ENCODE data around the gene TSKS.

Gene TSKS

DNA sequence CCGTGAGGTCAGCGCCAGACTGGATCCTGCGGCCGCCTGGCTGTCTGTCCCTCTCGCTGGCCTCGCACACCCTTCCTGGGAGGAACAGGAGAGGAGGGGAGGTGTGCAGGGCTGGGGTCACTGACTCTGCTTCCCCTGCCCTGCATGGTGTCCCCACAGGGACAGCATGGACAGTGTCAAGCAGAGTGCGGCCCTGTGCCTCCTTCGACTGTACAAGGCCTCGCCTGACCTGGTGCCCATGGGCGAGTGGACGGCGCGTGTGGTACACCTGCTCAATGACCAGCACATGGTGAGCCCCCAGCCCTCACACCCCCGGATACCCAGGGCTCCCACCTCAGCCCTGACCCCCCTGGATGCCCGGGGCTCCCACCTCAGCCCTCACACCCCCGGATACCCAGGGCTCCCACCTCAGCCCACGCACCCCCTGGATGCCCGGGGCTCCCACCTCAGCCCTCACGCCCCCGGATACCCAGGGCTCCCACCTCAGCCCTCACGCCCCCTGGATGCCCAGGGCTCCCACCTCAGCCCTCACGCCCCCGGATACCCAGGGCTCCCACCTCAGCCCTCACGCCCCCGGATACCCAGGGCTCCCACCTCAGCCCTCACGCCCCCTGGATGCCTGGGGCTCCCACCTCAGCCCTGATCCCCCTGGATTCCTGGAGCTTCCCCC lies 28.8 kb upstream of the TSKS start:
- Histone ChIP-seq H2AFZ (ENCODE audit: low read length) (no peak overlapping the region), H3K79me2 (ENCODE audit: low read length) (no peaks in the 10 kb centered on the region), H3K4me3 (ENCODE audit: low read length) (no peak overlapping the region), H3F3A (ENCODE audit: insufficient read depth, low read length) (no peaks in the 10 kb centered on the region), H3K36me3 (replicated peaks; ENCODE audit: insufficient read depth, low read length) (no peaks in the 10 kb centered on the region), H3K9ac (ENCODE audit: low read length) (no peak overlapping the region), H4K20me1 (ENCODE audit: insufficient read depth, low read length) (no peaks in the 10 kb centered on the region), H3K9me3 (replicated peaks; ENCODE audit: insufficient read depth, low read length) (no peaks in the 10 kb centered on the region), H3K4me2 (ENCODE audit: low read depth, low read length) (no peak overlapping the region), H3K9me2 (replicated peaks; ENCODE audit: insufficient read depth, low read length) (no peaks in the 10 kb centered on the region), H3K27me3 (replicated peaks; ENCODE audit: insufficient read depth, low read length) (no peaks in the 10 kb centered on the region), H3K4me1 (ENCODE audit: low read length) (no peaks in the 10 kb centered on the region), H3K27ac (ENCODE audit: low read length) (no peak overlapping the region)
- no peak for DNase-seq
- TF ChIP-seq, protein P1, sequence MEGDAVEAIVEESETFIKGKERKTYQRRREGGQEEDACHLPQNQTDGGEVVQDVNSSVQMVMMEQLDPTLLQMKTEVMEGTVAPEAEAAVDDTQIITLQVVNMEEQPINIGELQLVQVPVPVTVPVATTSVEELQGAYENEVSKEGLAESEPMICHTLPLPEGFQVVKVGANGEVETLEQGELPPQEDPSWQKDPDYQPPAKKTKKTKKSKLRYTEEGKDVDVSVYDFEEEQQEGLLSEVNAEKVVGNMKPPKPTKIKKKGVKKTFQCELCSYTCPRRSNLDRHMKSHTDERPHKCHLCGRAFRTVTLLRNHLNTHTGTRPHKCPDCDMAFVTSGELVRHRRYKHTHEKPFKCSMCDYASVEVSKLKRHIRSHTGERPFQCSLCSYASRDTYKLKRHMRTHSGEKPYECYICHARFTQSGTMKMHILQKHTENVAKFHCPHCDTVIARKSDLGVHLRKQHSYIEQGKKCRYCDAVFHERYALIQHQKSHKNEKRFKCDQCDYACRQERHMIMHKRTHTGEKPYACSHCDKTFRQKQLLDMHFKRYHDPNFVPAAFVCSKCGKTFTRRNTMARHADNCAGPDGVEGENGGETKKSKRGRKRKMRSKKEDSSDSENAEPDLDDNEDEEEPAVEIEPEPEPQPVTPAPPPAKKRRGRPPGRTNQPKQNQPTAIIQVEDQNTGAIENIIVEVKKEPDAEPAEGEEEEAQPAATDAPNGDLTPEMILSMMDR (IDR thresholded peaks at IDR 0.05; ENCODE audit: low read length): no peak
- no peak for TF ChIP-seq EZH2phosphoT487 (IDR thresholded peaks at IDR 0.05; ENCODE audit: low read length)

DNA sequence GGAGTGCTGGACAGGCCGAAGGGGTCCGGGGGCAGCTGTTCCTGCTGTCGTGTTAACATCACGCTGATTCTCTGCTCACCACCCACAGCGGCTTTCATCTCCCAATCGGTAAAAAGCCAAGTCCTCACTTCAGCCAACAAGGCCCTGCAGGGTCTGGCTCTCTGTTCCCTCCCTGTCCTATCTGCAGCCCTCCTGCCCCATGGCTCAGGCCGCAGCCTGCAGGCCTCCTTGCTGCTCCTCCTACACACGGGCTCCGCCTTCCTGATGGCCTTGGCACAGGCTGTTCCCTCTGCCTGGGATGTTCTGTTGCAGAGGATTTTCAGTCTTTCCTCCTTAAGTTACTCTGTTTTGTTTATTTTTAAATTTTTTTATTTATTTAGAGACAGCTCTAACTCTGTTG lies 27.8 kb upstream of the TSKS start:
- Histone ChIP-seq H3K27me3 (replicated peaks; ENCODE audit: insufficient read depth, low read length) (no peaks in the 10 kb centered on the region), H3K36me3 (replicated peaks; ENCODE audit: insufficient read depth, low read length) (no peaks in the 10 kb centered on the region), H3K4me3 (ENCODE audit: low read length) (no peak overlapping the region), H3K4me1 (ENCODE audit: low read length) (no peaks in the 10 kb centered on the region), H2AFZ (ENCODE audit: low read length) (no peak overlapping the region), H4K20me1 (ENCODE audit: insufficient read depth, low read length) (no peaks in the 10 kb centered on the region), H3K79me2 (ENCODE audit: low read length) (no peaks in the 10 kb centered on the region), H3K27ac (ENCODE audit: low read length) (no peak overlapping the region), H3F3A (ENCODE audit: insufficient read depth, low read length) (no peaks in the 10 kb centered on the region), H3K9me2 (replicated peaks; ENCODE audit: insufficient read depth, low read length) (no peaks in the 10 kb centered on the region), H3K4me2 (ENCODE audit: low read depth, low read length) (no peak overlapping the region), H3K9me3 (replicated peaks; ENCODE audit: insufficient read depth, low read length) (no peaks in the 10 kb centered on the region), H3K9ac (ENCODE audit: low read length) (no peak overlapping the region)
- TF ChIP-seq EZH2phosphoT487 (IDR thresholded peaks at IDR 0.05; ENCODE audit: low read length): no peak
- TF ChIP-seq, protein P1 (IDR thresholded peaks at IDR 0.05; ENCODE audit: low read length): no peak
- no peak for TF ChIP-seq EZH2 (optimal IDR thresholded peaks at IDR 0.05; ENCODE audit: low read depth, low read length)
- no peak for DNase-seq

DNA sequence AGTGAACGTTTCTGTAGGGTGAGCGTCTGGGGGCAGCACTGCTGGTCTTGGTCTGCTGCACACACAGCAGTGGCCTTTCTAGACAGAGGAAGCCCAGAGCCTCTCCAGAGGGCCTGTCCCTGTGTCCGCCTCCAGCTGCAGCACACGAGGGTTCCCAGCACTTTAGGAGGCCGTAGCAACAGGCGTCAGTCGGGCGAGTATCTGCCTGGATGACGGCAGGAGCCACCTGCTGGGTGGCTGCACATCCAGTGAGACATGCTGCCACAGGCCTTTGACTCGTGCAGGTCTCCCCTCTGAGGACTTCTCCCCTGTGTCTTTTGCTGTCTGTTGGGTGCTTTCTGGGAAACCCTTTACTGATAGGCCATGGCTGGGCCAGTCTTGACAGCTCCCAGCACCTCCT lies 25.8 kb upstream of the TSKS start:
- no peaks in the 10 kb centered on the region for H3K36me3 ChIP-seq (replicated peaks; ENCODE audit: insufficient read depth, low read length)
- H3K79me2 ChIP-seq (ENCODE audit: low read length): no peaks in the 10 kb centered on the region
- TF ChIP-seq EZH2phosphoT487 (IDR thresholded peaks at IDR 0.05; ENCODE audit: low read length) (no peak), EZH2 (optimal IDR thresholded peaks at IDR 0.05; ENCODE audit: low read depth, low read length) (no peak)
- TF ChIP-seq, protein P1 (IDR thresholded peaks at IDR 0.05; ENCODE audit: low read length): no peak
- no peaks in the 10 kb centered on the region for H3K9me2 ChIP-seq (replicated peaks; ENCODE audit: insufficient read depth, low read length)
- DNase-seq: no peak
- H3K4me3 ChIP-seq (ENCODE audit: low read length): no peak overlapping the region
- H3K27me3 ChIP-seq (replicated peaks; ENCODE audit: insufficient read depth, low read length): no peaks in the 10 kb centered on the region
- H3F3A ChIP-seq (ENCODE audit: insufficient read depth, low read length): no peaks in the 10 kb centered on the region
- H3K4me2 ChIP-seq (ENCODE audit: low read depth, low read length): no peak overlapping the region
- no peaks in the 10 kb centered on the region for H3K9me3 ChIP-seq (replicated peaks; ENCODE audit: insufficient read depth, low read length)
- no peaks in the 10 kb centered on the region for H3K4me1 ChIP-seq (ENCODE audit: low read length)
- H2AFZ ChIP-seq (ENCODE audit: low read length): no peak overlapping the region
- no peaks in the 10 kb centered on the region for H4K20me1 ChIP-seq (ENCODE audit: insufficient read depth, low read length)
- H3K27ac ChIP-seq (ENCODE audit: low read length): no peak overlapping the region
- no peak overlapping the region for H3K9ac ChIP-seq (ENCODE audit: low read length)
